Effector CD8-positive, alpha-beta T cell (primary cell): ENCODE data around the gene EIF4G3.
"Not testable (repeated sequence)": the region's sequence is repeated elsewhere in the genome, so short reads cannot be mapped to it uniquely, and the experiment has no call there.

ENCODE experiments used
- DNase-seq: peaks from one replicate; lab custom pipeline; 2025; lab: John Stamatoyannopoulos, UW

EIF4G3 gene

DNA sequence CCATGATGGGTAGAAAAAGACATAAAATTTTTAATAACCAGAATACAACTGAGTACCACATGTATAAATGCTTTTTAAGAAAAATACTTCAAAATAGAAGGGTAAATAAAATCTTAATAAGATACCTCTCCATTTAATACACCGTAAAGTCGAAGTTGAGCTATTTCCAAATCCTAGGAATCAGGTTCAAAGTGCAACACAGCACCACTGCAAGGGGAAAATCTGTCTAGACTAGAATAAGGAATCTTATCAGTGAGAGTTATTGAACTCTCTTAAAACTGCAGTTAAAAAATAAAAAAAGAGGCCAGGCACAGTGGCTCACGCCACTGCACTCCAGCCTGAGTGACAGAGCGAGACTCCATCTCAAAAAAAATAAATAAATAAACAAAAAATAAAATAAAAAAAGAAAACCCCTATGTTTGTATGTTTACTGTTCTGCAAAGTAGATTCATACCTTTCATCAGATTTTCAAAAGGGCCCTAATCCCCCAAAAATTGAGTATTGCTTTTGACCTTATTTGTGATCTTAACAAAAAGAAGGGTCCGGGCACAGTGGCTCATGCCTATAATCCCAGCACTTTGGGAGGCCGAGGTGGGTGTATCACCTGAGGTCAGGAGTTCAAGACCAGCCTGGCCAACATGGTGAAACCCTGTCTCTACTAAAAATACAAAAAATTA is 109.0 kb downstream of the EIF4G3 start:
- no peak for DNase-seq

DNA sequence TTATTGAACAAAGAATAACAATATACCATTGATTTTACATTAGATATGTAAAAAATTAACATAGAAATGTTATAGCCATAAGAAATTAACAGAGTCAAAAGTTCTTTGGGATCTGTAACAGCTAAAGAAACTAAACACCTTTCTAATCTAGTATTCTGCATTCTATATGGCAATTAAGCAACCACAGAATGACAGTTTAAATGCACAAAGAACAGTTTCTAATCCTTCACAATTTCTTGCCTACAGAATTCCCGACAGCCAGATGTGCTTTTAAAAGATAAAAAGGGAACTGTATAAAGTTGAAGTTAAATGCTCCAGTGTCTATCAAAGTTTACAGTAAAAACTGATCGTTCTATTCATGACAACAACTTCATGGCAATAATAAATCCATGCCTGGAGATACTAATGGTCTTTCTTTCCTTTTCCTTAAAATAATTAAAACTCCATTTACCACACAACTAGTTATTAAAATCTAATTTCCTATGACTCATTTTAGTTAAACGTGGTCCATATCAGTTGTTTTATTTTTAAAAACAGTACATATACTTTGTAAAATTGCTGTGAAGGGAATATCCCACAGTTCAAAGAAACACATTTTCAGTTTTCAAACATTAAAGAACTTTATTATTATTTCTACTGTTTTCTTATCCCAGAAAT is 110.2 kb downstream of the EIF4G3 start:
- DNase-seq: no peak

DNA sequence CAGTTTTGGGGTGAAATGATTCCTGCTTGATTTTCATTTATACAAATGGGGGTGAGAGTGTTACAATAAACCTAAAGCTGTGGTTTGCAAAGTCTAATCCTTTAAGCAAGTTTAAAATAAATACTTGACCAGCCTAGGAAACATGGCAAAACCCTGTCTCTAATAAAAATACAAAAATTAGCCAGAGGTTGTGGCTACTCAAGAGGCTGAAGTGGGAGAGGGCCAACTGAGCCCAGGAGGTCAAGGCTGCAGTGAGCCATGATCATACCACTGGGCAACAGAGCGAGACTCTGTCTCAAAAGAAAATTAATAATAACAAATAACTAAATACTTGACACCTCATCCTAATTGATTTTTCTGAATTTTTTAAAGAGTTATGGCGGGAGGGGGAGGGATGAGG is 110.8 kb downstream of the EIF4G3 start:
- no peak for DNase-seq

DNA sequence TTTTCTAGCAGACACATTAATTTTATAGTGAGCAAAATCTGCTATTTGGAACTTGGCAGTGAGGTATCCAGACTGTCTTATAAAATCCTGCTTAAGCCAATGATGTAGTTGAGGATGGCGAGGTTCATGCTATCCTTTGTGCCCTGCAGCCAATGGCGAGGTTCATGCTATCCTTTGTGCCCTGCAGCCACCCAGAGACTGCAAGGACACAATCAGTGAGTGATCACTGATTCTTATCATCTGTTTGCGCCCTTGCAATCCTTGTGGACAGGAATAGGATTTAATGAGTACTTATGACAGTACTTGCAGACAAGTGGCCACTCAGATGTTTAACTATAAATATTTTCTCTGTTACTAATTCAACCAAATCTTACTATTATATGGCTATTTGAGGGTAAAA is 112.6 kb downstream of the EIF4G3 start:
- no peak for DNase-seq

DNA sequence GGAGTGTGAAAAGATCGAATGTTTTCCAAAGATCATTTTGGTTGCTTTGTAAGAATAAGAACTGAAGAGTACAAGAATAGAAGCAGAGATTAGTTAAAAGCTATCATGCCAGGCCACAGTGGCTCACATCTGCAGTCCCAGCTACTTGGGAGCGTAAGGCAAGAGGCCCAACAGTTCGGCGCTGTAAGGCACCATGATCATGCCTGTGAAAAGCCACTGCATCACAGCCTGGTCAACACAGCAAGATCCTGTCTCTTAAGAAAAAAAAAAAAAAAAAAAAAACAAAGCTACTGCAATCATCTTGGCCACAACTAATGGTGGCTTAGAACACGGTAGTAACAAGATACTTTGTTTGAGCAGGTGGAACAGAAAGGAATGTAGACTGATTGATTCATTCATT is 116.2 kb downstream of the EIF4G3 start:
- no peak for DNase-seq

DNA sequence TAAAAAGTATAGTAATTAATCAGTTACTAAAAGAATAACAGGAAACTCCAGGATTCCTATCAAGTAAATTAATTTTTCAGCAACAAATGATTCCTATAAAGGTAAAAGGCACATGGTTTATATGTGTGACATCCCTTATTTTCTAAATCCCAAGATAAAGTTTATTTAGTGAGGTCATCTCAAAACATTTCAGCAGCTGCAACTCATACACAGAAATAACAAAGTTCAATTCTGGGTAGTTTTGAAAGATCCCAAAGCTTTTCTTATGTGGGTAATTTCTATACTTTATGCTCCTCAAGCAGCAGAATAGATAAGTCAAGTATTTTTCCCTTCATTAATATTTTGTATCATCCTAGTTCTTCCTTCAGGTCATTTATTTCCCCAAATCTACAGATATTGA is 117.7 kb downstream of the EIF4G3 start:
- DNase-seq: no peak

DNA sequence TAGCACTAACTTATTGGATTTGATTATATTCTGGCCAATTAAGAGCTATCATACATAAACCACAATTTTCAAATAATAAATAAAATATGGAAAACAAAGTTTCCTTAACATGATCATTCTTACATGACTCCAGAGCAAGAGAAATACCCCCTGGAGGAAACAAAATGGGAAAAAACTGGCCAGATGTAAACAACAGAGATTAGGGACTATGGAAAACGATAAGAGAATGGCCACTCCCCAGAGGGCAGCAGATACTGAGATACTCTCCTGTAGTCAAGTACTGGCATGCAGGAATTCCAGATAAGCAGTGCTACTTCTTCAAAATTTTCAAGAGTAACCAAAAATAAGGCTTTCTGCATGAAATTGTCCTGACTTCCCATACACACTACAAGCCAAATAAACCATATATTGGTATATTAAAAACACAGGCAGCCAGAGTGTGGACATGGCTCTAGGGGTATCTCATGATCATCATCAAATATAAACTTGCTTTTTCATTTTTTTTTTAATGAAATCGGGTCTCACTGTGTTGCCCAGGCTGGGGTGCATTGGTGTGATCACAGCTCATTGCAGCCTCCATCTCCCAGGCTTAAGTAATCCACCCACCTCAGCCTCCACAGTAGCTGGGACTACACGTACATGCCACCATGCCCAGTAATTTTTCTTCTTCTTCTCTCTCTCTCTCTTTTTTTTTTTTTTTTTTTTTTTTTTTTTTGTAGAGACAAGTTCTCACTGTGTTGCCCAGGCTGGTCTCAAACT is 118.5 kb downstream of the EIF4G3 start:
- DNase-seq: no peak

DNA sequence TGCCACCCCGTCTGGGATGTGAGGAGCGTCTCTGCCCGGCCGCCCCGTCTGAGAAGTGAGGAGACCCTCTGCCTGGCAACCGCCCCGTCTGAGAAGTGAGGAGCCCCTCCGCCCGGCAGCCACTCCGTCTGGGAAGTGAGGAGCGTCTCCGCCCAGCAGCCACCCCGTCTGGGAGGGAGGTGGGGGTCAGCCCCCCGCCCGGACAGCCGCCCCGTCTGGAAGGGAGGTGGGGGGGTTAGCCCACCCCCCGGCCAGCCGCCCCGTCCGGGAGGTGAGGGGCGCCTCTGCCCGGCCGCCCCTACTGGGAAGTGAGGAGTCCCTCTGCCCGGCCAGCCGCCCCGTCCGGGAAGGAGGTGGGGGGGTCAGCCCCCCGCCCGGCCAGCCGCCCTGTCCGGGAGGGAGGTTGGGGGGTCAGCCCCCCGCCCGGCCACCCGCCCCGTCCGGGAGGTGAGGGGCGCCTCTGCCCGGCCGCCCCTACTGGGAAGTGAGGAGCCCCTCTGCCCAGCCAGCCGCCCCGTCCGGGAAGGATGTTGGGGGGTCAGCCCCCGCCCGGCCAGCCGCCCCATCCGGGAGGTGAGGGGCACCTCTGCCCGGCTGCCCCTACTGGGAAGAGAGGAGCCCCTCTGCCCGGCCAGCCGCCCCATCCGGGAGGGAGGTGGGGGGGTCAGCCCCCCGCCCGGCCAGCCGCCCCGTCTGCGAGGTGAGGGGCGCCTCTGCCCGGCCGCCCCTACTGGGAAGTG is 123.3 kb downstream of the EIF4G3 start:
- DNase-seq: not testable (repeated sequence)

DNA sequence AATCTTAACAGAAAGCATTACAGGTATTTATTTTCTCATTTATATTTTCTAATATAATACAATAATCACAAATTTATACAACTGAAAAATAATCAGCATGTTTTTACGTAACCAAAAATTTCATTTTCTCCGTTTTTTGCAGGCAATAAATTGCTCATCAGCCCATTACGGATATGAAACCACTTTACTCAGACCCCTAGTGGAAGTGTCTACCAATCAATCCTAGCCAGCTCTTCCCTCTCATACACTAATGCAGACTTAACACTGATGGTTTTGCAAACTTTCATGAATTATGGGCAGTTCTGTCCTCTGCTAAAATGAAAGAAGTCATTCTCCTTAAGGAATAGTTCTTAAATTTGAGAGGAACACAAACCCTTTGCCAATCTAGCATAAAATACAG is 124.7 kb downstream of the EIF4G3 start:
- no peak for DNase-seq

DNA sequence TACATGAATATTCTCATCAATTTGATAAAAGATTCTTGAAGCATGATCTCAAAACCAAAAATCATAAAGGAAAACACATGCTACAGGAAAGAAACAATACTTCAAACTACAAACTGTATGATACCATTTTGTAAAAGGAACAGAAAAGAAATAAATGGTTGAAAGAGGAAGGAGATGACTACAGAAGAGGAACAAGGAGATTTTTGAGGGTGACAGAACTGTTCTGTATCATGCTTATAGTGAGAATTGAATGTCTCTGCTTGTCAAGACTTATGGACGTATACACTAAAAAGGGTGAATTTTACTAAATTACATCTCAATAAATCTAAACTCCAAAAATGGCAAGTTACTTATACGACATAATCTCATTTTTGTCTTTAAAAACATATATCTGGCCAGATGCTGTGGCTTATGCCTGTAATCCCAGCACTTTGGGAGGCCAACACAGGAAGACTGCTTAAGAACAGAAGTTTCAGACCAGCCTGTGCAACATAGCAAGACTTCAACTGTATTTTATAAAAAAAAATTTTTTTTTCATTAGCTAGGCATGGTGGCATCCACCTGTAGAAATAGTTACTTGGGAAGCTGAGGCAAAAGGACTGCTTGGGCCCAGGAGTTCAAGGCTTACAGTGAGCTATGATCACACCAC is 125.4 kb downstream of the EIF4G3 start:
- DNase-seq: no peak

DNA sequence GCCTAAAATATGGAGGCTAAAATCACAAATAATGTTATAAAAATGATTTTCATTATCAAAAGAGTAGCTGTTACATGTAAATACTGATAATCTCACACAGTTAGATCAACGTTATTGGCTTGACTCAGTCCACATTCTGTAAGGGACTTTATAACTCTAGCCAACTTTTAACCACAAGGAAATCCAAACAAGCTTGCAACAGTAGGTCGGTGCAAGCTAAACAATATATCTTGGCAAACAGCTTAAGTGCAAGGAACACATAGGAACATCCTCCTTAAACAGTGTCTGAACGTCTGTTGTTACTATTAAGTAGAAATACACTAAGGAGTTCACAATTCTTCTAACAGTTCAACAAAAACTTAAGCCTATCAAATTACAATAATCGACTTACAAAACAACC is 126.7 kb downstream of the EIF4G3 start:
- no peak for DNase-seq

DNA sequence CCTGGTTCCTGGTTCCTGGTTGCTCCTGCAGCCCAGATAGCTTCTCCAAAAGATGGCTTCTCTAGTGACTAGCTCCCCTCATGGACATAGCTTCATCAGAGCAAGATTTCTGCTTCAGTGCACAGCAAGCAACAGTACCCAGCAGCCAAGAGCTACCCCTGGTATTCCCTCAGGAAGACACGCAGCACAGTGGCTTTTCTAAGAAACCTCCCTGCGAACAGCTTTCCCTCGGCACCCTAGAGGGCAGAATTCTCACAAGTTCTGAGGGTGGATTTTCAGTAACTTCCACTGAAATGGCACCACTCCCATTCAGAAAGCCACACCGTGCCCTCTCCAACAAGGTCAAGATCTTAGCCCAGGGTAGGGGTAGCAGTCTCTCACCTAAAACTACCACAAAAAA is 128.2 kb downstream of the EIF4G3 start:
- DNase-seq: no peak

DNA sequence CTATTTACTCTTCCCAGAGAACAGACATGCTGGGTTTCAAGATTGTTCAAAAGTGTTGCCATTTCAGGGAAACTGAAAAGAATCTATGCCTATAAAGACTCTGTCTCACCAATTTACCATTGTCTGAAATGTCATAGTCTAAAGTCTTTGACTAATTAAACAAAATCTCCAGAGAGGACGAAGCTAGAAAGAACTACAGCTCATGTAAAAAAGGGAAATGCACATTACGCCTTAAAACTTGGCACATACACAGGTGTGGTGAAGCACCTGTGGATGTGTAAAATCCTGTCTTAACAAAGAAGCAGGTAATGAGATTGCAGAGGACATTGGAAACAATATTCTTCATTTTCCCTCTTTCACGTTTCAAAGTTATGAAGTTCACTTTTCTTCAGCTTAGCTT is 130.6 kb downstream of the EIF4G3 start:
- DNase-seq: no peak

DNA sequence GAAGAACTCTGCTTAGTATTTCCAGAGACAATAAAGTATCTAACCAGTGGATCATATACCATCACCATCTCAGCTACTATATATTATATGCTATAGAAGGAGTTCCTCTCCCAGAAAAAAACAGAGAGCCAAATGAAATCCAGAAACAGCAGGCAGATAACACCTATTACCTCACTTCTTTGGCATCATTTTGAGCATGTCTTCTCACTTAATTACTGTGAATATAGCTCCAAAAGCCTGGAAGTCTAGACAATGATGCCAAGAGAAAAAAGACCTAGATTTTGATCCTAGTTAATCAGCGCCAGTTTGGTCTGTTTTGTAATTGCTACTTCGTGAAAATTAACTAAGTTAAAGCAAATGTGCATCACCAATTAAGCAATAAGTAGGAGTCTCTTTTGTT is 131.3 kb downstream of the EIF4G3 start:
- DNase-seq: no peak

DNA sequence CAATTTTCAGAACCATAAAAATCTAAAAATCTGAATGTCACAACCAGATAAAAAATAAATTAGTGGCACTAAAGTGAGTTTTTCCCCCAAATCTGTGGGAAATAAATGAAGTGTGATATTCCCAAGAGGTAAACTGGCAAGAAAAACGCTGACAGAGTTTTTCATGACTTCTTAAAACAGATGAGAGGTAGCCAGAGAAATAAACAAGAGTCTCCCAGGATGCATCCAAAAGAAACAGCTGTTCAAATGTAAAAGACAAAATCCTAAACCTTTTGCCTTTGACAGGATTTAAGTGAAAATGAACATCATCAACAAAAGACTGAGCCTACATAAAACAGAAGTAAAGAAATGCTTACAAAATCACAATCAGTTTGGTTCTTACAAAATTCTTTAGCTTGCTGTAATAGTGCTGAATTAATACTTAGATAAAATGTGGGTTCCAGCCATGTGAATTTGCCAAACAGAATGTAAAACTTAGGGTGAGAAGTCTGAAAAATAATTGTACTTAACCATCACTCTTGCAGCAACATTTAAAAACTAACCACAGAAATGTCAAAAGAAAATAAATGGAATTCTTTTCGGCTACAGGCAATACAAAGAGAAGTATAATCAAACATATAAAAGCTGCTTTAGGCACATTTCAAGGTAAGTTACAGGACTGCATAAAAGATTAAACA is 133.6 kb downstream of the EIF4G3 start:
- no peak for DNase-seq

DNA sequence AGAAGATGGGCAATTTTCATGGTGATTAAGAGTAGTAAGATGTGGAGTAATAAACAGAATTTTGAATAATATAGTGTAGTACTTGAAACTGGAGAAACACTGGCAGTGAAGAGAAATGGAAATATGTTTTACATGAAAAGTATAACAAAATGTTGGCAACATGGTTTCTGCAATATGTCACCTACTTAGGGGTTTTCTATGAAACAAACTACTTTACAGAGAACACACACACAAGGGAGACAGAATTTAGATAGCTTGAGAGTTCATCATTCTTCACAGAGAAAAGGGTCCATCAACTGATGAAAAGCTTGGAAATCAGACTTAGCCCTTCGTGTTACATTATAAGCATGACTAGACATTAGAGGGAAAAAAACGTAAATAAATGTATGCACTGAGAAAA is 135.2 kb downstream of the EIF4G3 start:
- DNase-seq: no peak

DNA sequence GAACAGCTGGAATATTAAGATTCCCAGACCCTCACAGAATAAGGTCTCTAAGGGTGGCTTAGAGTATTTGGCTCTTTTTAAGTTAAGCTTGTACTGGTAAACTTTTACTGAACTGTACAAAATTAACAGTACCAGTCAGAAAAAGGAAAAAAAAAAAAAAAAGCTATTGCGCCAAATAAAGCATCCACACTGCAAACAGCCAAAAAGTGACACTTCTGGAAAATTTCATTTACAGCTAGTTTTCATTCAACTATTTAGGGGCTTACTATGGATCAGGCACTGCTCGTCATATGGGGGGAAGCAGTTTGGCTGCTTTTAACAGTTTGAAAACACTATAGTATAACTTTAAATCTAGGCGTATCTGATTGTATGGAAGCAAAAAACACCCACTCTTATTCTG is 139.6 kb downstream of the EIF4G3 start:
- no peak for DNase-seq

DNA sequence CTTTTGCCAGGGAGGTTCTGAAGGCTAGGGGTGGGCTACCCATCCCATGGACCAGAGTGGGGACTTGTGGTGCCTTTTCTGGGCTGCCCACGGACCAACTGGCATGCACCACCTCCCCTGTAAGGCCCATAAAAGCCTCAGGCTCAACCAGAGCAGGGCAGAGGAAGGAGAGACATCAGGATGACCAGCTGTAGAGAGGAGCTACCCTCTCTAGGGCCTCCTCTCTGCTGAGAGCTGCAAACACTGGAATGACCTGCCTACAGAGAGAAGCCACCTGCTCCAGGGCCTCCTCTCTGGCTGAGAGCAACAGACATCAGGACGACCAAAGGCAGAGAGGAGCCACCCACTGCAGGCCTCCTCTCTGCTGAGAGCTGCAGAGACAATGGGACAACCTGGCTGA is 140.9 kb downstream of the EIF4G3 start:
- no peak for DNase-seq

DNA sequence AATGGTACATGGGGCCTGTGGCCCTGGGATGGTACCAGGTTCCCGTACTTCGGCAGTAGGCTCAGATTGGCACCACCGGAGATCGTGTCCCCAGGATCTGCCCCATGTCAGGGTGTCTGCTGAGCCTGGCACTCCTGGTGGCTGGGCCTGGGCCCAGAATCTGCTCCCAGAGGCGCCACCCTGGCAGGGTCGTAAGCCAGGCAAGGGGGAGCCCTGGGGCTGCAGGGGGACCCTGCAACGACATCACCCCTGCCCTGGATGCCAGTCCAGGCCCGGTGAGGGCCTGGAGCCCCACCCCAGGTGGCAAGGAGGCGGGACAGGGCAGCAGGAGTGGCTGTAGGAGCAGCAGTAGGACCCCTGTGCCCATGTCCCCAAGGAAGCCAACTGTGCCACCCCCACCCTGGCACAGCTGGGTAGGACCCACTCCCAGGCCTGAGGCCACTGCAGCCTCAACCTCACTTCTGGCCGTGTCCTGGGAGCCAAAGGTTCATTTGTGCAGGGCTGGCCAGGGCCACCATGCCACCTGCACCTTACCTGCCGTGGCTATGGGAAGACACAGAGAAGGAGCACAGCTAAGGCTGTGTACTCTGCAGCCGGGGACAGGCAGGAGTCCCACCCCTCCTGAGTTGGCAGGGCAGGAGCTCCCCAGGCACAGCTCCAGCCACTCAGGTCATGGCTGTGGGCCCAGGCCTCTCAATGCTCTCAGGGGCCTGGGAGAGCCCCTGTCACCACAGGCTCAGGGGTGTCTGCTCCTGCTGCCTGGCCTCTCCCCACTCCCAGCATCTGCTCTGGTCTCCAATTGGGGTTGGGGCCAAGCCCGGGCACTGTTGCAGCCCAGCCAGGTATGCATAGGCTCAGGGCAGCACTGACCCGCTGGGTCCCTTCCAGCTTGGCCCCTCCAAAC is 141.7 kb downstream of the EIF4G3 start:
- DNase-seq: no peak

DNA sequence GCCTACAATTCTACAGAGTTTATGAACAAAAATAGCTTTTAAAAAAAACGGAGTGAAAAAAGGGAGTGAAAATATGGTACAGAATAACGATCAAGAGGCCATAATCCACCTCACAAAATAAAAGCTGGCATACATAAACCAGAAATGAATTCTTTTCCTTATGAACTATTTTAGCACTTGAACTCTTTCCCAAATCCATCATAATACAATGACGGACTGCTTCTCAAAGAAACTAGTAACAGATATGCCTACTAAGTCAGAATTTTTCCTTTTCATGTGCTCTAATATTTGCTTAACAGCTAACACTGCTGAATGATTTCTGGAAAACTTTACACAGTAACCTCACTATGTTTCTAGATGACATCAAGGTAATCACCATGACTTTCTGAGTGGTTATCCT is 144.0 kb downstream of the EIF4G3 start:
- no peak for DNase-seq
